GM12891 (cell line): Measurements from ENCODE around the gene PGC.

ENCODE experiments used
- POLR2A ChIP-seq: IDR thresholded peaks from 2 replicates; pipeline ENCODE4 v1.6.1; 2011; ENCODE audit warnings: low read depth, low read length, control low read depth
- POLR2AphosphoS5 ChIP-seq: IDR thresholded peaks from 2 replicates; pipeline ENCODE4 v1.6.1; 2011; ENCODE audit warnings: low read depth, low read length, control low read depth
- POU2F2 ChIP-seq: IDR thresholded peaks from 2 replicates; pipeline ENCODE4 v1.6.1; 2011; ENCODE audit warnings: low read depth, mild to moderate bottlenecking, control low read depth, low read length, moderate library complexity
- SPI1 ChIP-seq: IDR thresholded peaks from 2 replicates; pipeline ENCODE4 v1.6.1; 2011; ENCODE audit warnings: low read depth, low read length, control low read depth
- TAF1 ChIP-seq: IDR thresholded peaks from 2 replicates; pipeline ENCODE4 v1.6.1; 2011; ENCODE audit warnings: low read depth, low read length, control low read depth

DNA sequence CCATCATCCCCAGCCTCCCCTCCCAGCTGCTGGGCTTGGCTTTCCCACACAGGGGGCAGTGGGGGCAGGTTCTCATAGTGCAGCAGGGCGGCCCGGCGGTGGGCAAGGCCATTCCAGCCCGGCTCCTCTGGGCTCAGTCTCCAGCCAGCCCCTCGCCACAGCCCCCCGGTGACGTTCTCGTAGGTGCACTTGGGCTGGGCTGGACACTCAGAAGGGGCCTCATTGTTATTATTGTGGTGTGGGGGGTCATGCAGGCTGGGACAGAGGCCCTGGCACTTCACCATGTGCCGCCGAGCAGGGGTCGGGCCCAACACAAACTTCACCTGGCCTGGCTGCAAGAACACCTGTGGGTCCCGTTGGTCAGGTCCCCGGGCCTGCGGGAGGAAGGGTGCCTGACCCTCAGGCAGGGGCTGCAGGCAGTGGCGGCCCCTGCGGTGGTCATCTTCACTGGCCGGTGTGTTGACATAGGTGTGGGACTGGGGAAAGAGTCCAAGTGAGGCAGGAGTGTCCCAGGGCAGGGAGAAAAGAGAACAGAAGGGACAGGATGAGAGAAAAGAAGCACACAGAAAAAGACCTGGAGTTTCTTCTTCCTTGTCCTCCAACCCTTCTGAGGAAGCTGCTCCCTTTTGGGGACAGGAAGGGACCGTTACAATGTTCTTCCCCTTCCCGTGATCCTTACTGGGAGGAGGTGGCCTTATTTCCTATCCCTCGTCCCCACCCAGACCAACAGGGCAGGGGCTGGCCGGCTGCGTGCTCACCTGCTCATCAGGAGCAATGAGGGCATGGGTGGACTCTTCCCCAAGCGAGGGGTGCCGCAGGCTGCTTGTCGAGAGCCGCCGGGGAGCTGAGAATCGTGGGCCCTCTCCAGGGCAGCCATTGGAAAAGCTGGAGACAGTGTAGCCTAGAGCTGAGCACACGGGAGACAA lies 24.1 kb upstream of the PGC start:
- no peak for TF ChIP-seq POLR2A
- TF ChIP-seq TAF1 = no peak
- no peak for TF ChIP-seq POLR2AphosphoS5
- TF ChIP-seq SPI1 = no peak
- TF ChIP-seq POU2F2 = no peak
